ENCODE results near the gene EVC.

DNA sequence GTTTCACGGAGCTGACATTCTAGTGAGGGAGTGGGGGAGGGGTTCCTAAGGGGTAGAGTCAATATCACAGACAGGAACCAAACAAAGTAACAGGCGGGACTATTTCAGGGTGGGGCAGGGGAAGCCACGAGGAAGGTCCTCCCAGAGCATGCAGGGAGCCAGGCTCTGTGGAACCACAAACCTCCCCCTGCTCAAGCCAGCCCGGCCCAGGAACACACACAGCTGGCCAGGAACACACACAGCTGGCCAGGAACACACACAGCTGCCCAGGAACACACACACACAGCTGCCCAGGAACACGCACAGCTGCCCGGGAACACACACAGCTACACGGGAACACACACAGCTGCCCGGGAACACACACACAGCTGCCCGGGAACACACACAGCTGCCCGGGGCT lies 27.4 kb upstream of the EVC start:
- TF ChIP-seq CTCF (IDR thresholded peaks at IDR 0.05), result no peak
- TF ChIP-seq POLR2A (IDR thresholded peaks at IDR 0.05), result no peak
